GM19452 (cell line): Measurements from ENCODE around the gene MINK1.

Experiments used
- ATAC-seq: cut with Tn5 transposase; IDR thresholded peaks from one replicate; pipeline ENCODE4 v1.9.1; 2021; ENCODE audit not compliant: unreplicated experiment

The MINK1 gene

DNA sequence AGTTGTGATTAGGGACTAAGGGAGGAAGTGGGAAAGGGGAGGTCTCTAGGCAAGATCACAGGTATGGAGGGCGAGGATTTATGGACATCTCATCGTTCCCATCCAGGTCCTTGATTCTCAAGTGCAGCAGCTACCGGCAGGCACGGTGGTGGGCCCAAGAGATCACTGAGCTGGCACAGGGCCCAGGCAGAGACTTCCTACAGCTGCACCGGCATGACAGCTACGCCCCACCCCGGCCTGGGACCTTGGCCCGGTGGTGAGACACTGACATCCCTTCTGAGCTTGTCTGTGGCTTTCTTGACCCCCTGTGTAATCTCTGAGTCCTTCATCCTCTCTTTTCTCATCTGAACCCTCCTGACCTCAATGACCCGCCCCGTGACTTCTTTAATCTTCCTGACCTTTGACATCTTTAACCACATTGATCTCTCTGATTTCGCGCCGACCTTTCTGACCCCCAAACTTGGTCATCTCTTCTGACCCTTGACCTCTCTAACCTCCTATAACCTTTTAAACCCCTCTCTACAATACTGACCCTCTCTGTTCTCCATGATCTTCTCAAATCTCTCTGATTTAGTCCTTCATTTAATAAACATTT is 22.3 kb upstream of the MINK1 start:
- ATAC-seq, result no peak

DNA sequence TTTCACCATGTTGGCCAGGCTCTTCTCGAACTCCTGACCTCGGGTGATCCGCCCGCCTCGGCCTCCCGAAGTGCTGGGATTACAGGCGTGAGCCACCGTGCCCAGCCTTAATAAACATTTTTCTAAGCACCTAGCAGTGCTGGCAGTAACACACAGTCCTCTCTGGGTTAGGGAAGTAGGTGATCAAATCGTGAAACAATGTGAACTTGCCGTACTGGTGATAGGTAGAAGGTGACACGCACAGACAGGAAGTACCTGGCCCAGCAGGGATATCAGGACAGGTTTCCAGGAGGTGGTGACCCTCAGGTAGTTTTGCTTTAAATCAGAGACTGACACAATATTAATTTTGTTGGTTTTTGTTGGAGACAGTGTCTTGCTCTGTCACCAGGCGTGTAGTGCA is 21.7 kb upstream of the MINK1 start:
- ATAC-seq, result no peak

DNA sequence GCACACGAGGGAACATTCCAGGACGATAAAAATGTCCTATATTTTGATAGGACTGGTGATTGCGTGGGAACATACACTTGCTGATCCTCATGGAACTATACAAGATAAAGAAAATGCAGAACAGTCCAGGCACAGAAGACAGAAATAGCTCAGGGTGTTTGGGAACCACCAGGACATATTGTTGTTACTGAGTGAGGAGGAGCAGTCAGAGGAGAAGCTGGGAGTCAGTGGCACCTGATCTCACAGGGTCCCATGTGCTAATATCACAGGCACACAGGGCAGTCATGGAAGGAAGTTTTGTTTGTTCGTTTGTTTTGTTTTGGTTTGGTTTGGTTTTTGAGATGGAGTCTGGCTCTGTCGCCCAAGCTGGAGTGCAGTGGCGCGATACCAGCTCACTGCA is 20.4 kb upstream of the MINK1 start:
- no peak for ATAC-seq

DNA sequence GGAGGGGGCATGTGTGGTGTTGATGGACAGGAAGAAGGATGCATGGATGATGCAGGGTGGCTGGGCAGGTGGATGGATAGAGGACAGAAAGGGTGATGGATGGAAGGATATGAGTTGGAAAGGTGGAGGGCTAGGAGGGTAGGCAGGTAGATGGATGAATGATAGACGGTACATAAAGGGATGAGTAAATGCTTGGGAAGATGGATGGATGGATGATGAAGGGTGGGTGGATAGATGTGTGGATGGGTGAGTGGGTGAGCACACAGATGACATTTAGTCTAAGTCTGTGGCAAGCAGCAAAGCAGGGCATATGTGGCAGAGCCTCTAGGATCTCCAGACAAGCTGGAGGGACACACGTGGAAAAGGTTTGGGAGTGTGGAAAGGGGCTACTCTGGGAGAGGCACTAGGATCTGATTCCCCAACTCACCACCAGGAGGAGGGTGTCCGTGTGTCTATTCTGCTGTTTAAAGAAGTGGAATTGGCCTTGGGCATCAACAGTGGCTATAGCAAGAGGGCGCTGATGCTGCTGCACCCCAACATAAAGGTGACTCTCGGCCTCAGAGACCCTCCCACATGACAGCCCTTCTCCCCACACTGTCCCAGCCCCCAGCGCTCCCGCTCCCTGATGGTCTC is 18.0 kb upstream of the MINK1 start:
- no peak for ATAC-seq

DNA sequence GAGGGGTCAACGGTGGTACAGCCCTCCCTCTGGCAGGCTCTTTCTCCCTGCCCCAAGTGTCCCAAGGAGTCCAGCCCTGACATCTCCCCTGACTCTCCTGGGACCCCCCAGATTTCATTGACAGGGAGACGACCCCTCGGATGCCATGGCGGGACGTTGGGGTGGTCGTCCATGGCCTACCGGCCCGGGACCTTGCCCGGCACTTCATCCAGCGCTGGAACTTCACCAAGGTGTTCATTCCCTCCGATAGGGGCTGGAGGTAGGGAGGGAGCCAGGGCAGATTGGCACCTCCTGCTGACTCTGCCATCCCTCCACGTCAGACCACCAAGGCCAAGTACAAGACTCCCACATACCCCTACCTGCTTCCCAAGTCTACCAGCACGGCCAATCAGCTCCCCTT is 16.3 kb upstream of the MINK1 start:
- ATAC-seq, result no peak

DNA sequence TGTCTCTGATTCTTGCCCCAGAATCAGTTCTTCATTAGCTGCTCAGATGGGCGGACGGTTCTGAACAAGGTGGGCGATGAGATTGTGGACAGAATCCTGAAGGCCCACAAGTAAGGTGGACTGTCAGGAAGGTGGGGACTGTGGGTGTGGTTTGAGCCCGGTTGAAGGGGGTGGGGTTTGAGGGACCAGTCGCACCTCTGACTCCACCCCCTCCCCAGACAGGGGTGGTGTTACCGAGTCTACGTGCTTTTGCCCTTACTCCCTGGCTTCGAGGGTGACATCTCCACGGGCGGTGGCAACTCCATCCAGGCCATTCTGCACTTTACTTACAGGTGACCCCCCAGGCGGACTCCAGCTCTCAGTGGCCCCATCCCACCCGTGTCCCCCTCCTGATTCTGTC is 14.9 kb upstream of the MINK1 start:
- no peak for ATAC-seq

DNA sequence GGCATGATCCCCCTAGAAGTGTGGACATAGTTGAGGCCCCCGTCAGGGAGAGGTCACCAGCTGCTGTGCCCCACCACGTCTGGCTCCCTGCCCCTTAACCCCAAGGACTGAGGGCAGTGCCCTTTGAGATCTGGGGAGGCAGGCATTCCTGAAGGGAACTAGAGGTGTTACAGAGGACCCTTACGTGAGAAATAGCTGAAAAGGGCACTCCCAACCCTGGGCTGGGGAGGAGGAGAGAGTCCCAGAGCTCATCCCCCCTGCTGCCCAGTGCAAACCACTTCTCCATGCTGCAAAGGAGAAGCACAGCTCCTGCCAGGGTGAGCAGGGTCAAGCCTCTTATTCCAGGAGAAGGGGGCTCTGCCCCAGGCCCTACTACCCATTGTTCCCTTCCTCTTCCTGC is 10.3 kb upstream of the MINK1 start:
- ATAC-seq, result no peak

DNA sequence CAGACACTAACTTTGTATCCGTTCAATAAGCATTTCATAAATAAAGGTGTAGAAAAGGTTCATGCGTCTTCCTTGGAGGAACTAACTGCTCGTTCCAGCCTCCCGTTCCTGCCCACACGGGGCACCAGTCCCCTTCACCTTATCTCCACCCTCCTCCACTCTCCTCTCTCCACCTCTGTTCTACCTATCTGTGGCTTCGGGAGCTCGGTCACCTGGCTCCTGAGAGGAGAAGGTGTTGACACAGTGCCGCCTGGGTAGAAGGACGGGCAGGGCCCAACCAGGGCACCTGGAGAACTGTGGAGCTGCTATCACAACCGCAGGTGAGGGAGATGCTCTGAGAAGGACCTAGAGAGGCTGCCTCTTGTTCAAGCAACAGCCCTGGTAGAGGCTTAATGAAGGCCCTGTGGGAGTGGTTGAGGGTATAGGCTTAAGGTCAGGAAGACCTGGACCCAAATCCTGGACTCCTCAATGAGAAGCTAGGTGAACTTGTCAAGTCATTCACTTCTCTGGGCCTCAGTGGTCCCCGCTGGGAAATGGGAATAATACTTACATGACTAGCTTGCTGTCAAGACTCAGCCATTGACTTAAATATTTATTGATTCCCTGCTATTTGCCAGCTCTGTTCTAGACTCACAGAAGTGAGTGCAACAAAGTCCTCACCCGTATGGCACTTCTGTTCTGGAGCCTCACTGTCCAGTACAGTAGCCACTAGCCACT is 9.6 kb upstream of the MINK1 start:
- no peak for ATAC-seq

DNA sequence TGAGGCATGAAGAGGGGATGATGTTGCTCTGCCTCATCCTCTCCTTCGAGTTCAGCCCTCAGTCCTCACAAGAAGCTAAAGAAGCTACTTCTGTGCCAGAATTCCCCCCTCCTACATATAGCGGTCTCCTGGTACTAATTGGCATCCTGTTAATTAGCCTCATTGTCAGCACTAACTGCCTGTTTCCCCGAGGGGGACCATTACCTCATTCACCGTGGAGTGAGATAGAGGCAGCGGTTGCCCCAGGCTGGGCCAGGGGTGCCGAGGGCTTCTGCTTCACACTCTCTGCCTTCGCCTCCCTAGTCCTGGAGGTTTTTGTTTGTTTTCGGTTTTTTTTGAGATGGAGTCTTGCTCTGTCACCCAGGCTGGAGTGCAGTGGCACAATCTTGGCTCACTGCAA is 5.7 kb upstream of the MINK1 start:
- no peak for ATAC-seq

DNA sequence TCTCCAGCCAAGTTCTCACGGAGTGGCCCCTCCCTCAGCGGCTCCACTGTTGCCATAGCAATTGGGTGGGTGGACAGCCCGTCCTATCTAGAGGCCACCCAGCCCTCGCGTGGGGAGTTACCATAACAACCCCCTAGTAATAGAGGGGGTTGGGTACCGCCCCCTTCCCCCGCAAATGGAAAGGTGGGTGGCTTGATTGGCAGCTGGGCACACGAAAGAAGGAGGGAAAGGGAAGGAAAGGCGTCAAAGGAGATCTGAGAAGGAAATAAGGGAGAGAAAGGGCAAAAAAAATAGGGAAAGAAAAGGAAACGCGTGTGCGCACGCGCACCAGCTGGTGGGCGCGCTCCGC is 337 bp upstream of the MINK1 start:
- ATAC-seq, result peak; percentile 31

DNA sequence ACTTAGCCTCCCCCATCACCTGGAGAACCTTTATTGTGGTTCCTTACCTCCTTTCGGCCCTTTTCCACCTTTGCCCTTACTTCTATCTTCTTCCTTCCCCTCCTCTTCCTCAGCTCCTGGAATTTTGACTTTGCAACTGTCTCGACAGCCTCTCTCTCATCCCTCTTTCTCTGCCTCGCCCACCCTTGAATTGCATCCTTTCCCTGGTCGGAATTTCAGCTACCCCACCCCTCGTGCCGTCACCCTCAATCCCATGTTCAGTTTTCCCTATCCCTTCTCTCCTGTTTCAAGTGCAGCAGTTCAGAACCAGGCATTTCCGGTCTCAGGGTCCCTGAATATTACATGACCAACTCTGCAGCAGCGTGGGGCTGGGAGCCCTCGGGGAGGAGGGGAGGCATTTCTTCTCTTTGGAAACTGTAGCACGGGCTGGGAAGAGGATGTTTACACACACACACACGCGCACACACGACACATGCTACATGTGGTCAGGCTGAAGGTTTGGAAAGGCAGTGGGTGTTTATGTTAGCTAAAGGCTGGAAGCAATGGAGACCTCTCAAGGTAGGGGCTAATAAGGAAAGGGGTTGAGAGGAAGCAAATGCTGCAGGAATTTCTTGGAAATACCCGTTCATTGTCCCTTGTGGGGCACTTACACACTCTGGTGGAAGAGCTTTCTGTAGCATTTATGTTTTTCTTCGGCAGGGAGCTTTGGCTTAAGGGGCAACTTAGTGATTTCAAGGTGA is 971 bp downstream of the MINK1 start:
- no peak for ATAC-seq

DNA sequence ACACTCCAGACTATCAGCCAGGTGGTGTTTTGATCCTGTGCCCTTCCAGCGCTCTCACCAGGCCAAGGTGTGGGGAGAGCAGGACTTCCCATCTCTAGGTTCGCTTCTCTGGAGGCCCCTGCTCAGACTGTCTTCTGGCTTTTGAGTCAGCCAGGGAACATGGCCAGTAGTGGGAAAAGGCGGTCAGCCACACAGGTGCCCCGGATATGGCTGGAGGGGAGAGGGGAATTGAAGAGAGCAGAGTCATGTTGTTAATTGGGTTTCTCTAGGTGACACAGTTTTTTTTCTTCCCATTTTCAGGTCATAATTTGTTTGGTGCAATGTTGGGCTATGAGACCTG is 1.5 kb downstream of the MINK1 start:
- no peak for ATAC-seq

DNA sequence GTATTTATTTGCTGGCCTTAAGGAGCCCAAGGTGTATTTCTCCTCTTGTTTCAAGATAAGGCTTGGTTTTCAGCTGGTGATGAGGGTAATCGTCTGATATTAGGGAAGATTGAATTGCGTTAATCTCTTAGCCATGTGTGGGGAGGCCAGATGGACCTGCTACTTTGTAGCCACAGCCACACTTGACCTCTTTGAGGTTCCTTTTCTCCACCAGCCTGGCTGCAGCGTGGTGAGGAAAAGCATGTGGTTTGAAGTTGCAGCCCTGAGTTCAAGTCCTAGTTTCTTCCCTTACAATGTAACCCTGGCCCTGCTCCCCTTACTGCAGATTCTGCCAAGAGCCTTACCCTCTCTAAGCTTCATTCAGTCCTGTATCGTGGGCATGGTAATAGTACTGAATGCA is 3.1 kb downstream of the MINK1 start:
- ATAC-seq, result no peak

DNA sequence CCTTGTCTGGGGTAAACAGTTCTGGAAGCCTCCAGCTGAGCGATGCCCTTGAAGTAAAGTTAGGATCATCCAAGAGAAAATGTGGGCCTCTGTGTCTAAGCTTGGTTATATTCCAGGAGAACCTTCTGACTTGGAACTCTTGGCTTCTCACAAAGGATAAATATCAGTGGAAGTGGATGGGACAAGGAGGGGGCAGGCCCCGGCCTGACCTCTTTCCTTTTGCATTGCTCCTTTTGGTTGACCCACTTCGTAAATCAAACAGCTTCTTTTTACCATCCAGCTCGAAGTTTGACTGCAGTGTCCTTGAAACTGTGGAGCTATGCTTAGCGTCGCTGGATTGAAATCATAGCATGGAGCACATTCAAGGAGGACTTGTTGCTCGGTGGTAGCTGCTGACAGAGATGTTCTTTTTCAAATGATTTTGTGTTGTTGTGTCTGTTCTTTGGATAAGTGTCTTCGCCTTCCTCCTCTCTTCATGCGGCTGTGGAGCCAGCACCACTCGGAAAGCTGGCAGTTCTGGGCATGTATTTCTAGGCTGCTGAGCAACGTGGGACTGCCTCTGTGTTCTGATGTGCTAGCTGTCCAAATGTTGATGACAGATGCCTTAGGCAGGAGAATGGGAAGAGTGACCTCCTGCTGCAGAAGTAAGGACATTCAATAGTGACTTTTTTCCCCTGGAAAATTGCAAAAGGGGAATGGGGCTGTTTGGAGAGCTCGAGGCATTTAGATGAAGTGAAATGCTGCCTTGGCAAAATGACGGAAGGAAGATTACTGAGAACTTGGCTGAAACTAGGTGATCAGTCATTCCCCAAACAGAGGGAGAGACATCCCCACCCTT is 4.5 kb downstream of the MINK1 start:
- no peak for ATAC-seq

DNA sequence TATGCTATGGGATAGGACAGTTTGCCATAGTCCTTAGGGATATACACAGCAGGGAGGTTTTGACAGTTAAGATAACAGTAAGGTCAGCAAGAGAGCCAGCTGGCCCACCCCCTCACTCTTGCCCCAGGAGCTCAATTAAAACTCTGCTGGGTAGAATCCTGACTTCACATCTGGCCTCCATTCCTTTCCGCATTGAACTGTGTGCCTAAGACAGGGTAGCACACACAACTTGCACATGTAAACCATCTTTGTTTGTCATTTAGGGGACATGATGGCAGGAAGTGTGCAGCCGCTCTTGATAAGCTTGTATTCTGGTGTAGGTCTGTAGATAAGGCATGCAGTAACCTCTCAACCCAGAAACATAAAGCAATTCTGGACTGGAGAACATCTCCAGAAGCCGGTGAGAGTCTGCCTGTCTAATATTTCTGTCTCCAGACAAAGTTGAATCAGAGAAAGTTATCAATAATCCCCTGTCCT is 5.2 kb downstream of the MINK1 start:
- ATAC-seq, result no peak

DNA sequence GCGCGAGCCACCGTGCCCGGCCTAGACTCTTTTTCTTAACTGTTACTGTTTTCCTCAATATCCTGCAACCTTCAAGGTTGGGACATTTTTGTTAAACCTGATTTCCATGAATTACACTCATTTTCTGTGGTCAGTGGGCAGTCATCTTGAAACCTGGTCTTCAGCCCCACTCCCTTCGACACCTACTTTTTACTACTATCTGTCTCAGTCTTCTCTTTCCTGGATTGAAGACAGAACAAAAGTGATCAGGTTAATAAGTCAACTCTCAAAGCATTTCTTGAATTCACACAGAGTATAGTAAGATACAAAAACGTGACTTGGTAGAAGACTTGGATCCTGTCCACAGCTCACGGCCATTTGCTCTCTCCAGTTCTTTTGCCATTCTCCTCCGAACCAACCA is 6.1 kb downstream of the MINK1 start:
- ATAC-seq, result no peak

DNA sequence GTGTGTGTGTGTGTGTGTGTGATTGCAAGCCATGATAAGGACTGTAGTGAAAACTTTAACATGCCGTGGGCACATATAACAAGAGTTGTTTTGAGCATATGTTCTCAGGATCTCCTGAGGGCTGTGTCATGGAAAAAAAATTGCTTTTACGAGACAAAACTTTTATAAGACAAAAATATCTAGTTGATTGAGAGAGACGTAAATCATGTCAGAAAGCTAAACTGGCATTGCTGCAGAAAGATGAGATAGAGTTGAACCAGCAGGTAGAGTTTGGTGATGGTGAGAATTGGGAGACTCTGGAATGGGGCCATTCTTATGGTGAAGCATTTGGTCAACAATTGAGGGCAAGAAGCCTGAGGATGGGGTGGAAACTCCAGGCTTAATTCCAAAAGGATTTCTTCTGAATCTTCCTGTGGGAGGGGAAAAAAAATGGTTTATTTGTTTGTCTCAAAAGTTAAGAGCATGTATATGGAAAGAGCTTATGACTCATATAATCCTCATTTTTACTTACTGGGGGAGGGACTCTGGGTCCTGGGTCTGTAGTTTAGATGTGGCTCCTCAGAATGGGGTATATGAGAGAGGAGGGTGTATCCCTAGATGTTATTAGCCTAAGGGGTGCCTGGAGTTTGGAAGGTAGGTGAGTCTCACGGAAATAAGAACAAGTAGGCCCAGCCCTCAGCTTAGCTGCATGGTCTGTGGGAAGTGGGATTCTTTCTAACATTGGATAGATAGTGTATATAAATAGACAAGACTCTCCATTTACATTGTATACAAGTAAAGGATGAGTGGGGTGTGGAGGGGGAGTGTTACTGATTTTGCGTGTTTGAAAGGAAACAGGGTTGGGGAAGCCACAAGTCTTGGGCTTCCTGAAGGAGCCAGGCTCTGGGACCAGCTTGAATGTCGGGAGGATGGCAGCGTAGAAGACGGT is 7.1 kb downstream of the MINK1 start:
- no peak for ATAC-seq

DNA sequence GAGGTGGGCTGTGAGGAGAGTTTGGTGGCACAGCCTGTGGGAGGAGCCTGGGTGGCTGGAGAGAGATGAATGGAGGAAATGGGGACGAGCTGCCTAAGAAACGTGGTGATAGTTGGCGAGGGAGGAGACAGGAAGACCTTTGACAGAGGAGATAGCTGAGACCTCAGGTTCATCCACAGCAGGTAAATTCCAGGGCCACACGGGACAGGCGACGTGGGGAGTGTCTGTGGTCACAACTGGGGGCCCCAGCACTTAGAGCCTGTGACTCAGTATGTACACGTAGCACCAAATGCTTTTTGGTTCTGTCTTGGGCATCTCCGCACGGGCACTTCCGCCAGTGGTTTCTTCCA is 7.7 kb downstream of the MINK1 start:
- ATAC-seq, result no peak

DNA sequence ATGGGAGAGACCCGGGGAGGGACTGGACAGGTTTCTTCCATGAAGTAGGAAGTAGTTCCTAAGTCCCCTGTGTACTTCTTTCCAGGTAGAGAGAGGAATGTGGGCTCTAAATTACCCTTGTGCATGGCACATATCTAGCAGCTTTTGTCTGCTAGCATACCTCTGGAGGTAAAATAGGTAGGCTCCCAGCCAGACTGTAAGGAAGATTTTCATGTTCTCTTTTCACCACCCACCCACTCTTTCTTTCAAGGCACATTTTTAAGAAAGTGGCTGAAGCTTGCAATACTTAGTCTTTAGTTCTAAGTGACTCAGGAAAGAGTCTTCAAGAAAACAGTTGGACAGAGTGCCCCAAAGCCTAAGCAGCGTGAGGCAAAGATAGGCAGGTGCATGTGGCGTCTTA is 9.2 kb downstream of the MINK1 start:
- no peak for ATAC-seq

DNA sequence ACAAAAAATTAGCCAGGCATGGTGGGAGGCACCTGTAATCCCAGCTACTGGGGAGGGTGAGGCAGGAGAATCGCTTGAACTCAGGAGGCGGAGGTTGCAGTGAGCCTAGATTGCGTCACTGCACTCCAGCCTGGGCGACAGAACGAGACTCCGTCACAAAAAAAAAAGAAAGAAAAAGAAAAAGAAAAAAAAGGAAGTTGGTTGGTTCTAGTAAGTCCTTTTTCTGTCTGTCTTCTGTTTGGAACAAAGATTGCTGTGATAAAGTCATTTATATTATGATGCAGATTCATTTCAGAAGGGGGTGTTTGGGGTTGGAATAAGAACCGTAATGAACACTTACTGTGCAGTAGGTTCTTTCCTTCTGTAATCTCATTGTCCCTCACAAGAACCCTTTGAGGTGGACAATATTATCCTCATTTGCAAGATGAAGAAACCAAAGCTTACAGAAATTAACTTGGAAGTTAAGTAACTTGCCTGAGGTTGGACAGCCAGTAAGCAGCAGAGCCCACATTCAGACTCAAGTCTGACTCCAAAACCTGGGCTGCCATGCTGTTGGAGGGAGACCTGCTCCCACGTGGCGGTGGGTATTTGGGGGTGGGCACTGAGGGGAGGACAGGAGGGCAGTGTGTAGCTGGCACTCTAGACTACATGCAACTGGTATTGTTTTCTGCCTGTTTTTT is 10.3 kb downstream of the MINK1 start:
- no peak for ATAC-seq
